ENCODE measurements around the gene RPS15.
A peak's percentile ranks its signal among the peaks of the same experiment; 100 is the strongest.

Gene RPS15

DNA sequence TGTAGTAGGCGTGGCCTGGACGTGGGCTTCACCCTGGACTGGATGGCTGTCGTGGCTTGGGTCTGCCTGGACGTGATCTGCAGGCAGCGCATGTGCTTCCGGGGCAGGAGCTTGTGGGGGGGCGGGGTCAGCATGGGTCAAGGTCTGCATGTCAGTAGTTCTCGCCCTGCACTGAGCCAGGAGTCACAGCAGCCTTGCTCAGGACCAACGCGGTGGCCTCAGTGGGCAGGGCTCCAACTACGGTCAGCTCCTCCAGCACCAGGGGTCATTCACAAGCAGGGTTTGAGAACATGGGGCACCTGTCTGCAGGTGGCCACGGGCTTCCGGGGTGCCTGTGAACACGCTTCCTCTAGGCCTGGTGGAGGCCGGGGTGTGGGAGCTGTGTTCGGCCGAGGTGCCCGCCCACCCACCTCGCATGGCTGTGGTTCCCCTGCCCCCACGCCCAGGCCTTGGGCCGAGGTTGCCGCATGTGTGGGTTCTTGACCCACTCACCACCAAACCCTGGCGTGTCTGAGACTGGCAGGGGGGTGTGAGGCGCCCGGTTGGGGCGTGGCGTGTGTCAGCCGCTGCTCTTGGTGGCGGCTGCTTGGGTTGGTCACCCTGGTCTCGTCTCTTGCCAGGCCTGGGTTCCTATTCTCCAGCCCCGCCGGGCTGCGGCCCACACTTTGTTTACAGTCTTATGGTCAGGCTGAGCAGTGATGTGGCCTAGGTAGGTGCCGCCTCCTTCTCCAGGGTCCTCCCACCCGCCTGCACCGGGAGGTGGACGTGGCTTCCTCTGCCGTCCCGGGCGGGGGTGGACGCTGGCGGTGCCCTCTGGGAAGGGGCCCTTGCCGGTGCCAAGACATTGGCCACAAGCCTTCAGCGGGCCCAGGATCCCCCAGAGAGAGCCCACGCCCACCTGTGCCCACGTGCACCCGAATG is 4.8 kb upstream of the RPS15 start:
- H3K36me3 ChIP-seq: peaks cover 62% of the 10 kb centered on the region
- no peak overlapping the region for H3K27ac ChIP-seq
- TF ChIP-seq, protein P1, sequence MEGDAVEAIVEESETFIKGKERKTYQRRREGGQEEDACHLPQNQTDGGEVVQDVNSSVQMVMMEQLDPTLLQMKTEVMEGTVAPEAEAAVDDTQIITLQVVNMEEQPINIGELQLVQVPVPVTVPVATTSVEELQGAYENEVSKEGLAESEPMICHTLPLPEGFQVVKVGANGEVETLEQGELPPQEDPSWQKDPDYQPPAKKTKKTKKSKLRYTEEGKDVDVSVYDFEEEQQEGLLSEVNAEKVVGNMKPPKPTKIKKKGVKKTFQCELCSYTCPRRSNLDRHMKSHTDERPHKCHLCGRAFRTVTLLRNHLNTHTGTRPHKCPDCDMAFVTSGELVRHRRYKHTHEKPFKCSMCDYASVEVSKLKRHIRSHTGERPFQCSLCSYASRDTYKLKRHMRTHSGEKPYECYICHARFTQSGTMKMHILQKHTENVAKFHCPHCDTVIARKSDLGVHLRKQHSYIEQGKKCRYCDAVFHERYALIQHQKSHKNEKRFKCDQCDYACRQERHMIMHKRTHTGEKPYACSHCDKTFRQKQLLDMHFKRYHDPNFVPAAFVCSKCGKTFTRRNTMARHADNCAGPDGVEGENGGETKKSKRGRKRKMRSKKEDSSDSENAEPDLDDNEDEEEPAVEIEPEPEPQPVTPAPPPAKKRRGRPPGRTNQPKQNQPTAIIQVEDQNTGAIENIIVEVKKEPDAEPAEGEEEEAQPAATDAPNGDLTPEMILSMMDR (IDR thresholded peaks at IDR 0.05): no peak
- no peak overlapping the region for H3K4me3 ChIP-seq (ENCODE audit: low read depth in 1 of 2, low read length in 1 of 2)
- peaks cover 3 to 5% of the 10 kb centered on the region in 2 experiments for H3K4me1 ChIP-seq (ENCODE audit: control insufficient read depth in 1 of 2, insufficient read depth in 1 of 2, low read depth in 1 of 2, low read length in 1 of 2)
- no peaks in the 10 kb centered on the region for H3K9me3 ChIP-seq
- H3K27me3 ChIP-seq: no peaks in the 10 kb centered on the region

DNA sequence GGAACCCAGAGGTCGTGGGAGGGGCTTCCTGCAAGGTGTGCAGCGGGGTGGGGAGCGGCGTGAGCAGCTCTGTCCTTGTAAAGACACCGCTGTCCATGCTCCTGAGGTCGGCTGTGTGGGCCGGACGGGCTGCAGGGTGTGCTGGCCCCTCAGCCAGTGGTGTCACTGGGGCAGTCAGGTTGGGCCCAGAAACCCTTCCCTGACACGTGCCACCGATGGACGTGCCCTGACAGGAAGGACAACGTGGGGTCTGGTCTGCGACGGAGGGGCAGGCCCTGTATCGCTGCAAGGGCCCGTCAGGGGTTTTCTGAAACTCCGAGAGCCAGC is 4.2 kb upstream of the RPS15 start:
- no peaks in the 10 kb centered on the region for H3K27me3 ChIP-seq
- TF ChIP-seq, protein P1 (IDR thresholded peaks at IDR 0.05): no peak
- H3K36me3 ChIP-seq: peaks cover 55% of the 10 kb centered on the region
- no peaks in the 10 kb centered on the region for H3K9me3 ChIP-seq
- no peak overlapping the region for H3K4me3 ChIP-seq (ENCODE audit: low read depth in 1 of 2, low read length in 1 of 2)
- H3K27ac ChIP-seq: no peak overlapping the region
- H3K4me1 ChIP-seq (ENCODE audit: control insufficient read depth in 1 of 2, insufficient read depth in 1 of 2, low read depth in 1 of 2, low read length in 1 of 2): peaks cover 5 to 11% of the 10 kb centered on the region in 2 experiments

DNA sequence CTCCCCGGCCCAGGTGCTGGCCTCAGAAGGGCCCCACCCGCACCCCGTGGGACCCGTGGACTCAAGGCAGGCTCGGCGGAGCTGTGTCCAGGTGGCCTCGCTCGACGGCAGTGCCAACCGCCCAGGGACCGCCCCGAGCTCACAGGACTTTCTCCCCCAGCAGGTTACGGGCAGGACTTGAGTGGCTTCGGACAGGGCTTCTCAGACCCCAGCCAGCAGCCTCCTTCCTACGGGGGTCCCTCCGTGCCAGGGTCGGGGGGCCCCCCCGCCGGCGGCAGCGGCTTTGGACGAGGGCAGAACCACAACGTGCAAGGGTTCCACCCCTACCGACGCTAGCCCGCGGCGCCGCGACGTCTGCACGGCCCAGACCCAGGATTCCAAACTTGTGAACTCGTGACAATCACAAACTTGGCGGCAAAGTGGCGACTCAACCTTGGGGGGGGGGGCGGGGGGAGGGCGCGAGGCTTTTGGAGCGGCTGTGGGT is 3.6 kb upstream of the RPS15 start:
- Histone ChIP-seq H3K4me1 (ENCODE audit: control insufficient read depth in 1 of 2, insufficient read depth in 1 of 2, low read depth in 1 of 2, low read length in 1 of 2) (peaks cover 11 to 17% of the 10 kb centered on the region in 2 experiments), H3K27me3 (no peaks in the 10 kb centered on the region), H3K4me3 (ENCODE audit: low read depth in 1 of 2, low read length in 1 of 2) (no peak overlapping the region), H3K9me3 (no peaks in the 10 kb centered on the region), H3K36me3 (peaks cover 50% of the 10 kb centered on the region), H3K27ac (no peak overlapping the region)
- TF ChIP-seq, protein P1 (IDR thresholded peaks at IDR 0.05): no peak

DNA sequence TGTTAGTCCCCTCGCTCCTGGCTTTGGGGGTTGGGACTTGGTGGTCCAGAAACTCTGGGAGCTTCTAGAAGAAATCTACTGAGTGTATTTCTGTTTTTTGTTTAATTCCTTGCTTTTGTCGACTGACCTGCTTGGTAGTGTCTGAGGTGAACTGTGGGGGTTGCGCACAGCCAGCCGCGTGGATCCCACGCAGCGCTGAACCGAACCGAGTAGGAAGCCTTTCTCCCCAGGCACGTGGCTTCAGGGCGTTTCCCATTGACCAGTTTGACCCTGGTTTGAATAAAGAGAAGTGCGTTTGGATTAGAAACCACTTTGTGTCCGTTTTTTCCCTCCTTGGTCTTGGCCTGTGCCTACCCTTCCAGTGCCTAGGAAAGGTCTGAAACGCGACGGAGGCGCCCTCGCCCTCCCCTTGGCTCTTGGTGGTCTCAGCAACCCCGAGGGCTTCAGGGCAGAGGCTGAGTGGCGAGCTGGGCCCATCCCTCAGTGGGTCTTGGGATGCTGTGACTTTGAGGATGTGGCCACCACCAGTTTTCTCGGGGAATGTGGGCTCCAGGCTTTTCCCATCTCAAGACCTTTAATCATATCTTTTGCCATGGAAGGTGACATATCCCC is 2.7 kb upstream of the RPS15 start:
- peaks cover 13 to 20% of the 10 kb centered on the region in 2 experiments for H3K4me1 ChIP-seq (ENCODE audit: control insufficient read depth in 1 of 2, insufficient read depth in 1 of 2, low read depth in 1 of 2, low read length in 1 of 2)
- no peaks in the 10 kb centered on the region for H3K9me3 ChIP-seq
- TF ChIP-seq, protein P1 (IDR thresholded peaks at IDR 0.05): no peak
- peaks cover 50% of the 10 kb centered on the region for H3K36me3 ChIP-seq
- H3K27ac ChIP-seq: no peak overlapping the region
- H3K27me3 ChIP-seq: no peaks in the 10 kb centered on the region
- no peak overlapping the region for H3K4me3 ChIP-seq (ENCODE audit: low read depth in 1 of 2, low read length in 1 of 2)

DNA sequence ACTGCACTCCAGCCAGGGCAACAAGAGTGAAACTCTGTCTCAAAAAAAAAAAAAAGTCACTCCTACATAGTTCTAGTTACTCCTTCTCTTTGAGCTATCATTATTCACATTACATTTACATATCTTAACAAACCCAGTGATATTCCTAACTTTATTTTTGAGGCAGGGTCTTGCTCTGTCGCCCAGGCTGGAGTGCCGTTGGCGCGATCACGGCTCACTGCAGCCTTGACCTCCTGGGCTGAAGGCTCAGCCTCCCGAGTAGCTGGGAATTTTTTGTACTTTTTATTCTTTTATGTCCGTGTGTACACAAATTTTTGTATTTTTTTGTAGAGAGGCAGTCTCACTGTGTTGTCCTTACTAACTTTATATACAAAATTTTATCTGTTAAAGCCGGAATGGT is 587 bp upstream of the RPS15 start:
- peak overlapping the region; percentile 75 for H3K27ac ChIP-seq
- H3K36me3 ChIP-seq: peaks cover 53% of the 10 kb centered on the region
- peak overlapping the region; percentile 75 to 79 for H3K4me3 ChIP-seq (ENCODE audit: low read depth in 1 of 2, low read length in 1 of 2)
- H3K9me3 ChIP-seq: no peaks in the 10 kb centered on the region
- TF ChIP-seq, protein P1 (IDR thresholded peaks at IDR 0.05): no peak
- H3K4me1 ChIP-seq (ENCODE audit: control insufficient read depth in 1 of 2, insufficient read depth in 1 of 2, low read depth in 1 of 2, low read length in 1 of 2): peaks cover 13 to 20% of the 10 kb centered on the region in 2 experiments
- no peaks in the 10 kb centered on the region for H3K27me3 ChIP-seq

All from neutrophil (primary cell).